ENCODE data around the gene NKX1-1.

GRCh38 chr4:1448589-1449420 lies 42.6 kb upstream of the NKX1-1 start:
- TF ChIP-seq REST (IDR thresholded peaks at IDR 0.05) (no peak), RAD21 (conservative IDR thresholded peaks at IDR 0.05 in 1 of 2, IDR thresholded peaks at IDR 0.05 in 1 of 2) (no peak), CTCF (IDR thresholded peaks at IDR 0.05) (no peak), POLR2A (IDR thresholded peaks at IDR 0.05; ENCODE audit: low read length) (no peak), USF2 (IDR thresholded peaks at IDR 0.05) (no peak), JUNB (IDR thresholded peaks at IDR 0.05) (no peak), CEBPB (IDR thresholded peaks at IDR 0.05) (no peak), E2F6 (IDR thresholded peaks at IDR 0.05; ENCODE audit: borderline replicate concordance, low read depth) (no peak), RCOR1 (IDR thresholded peaks at IDR 0.05; ENCODE audit: low read depth, low read length) (no peak), HOXB5 (CRISPR knock-in tag; IDR thresholded peaks at IDR 0.05) (no peak)
